Cardiac fibroblast (primary cell): ENCODE results near the gene ENAM.

Source experiments
- DNase-seq, 2 donors: peaks; one replicate each; pipeline versions ENCODE4 v3.0.0 to v3.0.0-alpha.2; 2010; ENCODE audit warnings: low read depth in 2 of 2
- H3K4me3 ChIP-seq, 2 donors: replicated peaks in 1 of 2; 1 replicate in 1 of 2; 2 replicates in 1 of 2; pipeline ENCODE4 v1.5.1; 2011; ENCODE audit warnings: low read depth in 2 of 2, low read length in 2 of 2, mild to moderate bottlenecking in 2 of 2, moderate library complexity in 1 of 2
- TF ChIP-seq, protein P1 (sequence below): IDR thresholded peaks from one replicate; pipeline ENCODE4 v1.5.1; 2011; ENCODE audit warnings: low read depth, mild to moderate bottlenecking, low read length, inconsistent platforms

The ENAM gene

GRCh38 chr4:70594196-70594595, 34.3 kb upstream of the ENAM start:
- no peak overlapping the region for H3K4me3 ChIP-seq
- TF ChIP-seq, protein P1, sequence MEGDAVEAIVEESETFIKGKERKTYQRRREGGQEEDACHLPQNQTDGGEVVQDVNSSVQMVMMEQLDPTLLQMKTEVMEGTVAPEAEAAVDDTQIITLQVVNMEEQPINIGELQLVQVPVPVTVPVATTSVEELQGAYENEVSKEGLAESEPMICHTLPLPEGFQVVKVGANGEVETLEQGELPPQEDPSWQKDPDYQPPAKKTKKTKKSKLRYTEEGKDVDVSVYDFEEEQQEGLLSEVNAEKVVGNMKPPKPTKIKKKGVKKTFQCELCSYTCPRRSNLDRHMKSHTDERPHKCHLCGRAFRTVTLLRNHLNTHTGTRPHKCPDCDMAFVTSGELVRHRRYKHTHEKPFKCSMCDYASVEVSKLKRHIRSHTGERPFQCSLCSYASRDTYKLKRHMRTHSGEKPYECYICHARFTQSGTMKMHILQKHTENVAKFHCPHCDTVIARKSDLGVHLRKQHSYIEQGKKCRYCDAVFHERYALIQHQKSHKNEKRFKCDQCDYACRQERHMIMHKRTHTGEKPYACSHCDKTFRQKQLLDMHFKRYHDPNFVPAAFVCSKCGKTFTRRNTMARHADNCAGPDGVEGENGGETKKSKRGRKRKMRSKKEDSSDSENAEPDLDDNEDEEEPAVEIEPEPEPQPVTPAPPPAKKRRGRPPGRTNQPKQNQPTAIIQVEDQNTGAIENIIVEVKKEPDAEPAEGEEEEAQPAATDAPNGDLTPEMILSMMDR: no peak
- DNase-seq: no peak

- H3K4me3 ChIP-seq: no peak overlapping the region
Observed at GRCh38 chr4:70600305-70600704, 28.2 kb upstream of the ENAM start.

DNA sequence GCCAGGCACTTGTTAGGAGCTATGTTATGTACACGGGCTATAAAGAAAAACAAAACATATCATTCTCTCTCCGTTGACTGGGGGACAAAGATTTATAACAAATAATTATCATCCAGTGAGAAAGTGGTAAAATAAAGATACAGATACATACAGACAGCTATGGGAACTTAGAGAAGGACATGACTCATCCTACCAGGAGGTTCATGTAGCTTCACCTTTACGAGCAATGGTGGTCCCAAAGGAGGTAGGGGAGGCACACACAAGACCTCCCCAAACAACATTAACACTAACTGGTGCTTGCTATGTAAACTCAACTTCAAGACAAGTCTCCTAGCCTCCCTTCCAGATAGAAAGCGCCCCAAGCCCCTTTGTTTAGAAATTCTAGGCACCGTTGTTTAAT, 27.6 kb upstream of the ENAM start:
- DNase-seq: no peak
- TF ChIP-seq, protein P1: no peak
- no peak overlapping the region for H3K4me3 ChIP-seq

More at GRCh38 chr4:70600305-70600704, 28.2 kb upstream of the ENAM start:
- no peak for DNase-seq
- TF ChIP-seq, protein P1: no peak

DNA sequence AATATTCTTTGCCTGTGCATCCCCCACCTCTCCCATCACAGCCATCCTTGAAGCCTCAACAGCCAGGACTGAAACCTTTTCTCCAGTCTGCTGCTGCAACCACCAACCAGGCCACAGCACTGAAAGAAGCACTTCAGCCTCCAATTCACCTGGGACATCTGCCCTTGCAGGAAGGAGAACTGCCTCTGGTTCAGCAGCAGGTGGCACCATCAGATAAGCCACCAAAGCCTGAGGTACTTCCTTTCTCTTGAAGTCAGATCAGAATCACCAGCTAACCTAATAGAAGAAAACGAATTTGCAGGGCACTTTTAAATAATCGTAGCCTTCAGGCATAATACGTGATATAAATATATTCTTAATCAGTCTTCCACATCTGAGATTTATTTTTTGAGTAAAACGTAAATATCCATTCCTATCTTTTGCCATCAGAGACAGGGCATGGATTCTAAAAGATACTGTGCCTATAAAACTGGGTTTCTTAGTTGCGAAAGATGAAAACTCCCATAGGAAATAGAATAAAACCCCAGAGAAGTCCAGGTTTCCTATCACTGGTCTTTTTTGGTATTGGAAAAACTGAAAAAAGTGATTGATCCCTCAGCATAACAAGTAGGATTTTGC, 27.0 kb upstream of the ENAM start:
- TF ChIP-seq, protein P1: peak; percentile 67
- H3K4me3 ChIP-seq: no peak overlapping the region
- DNase-seq: peak; percentile 51 to 74

- DNase-seq: peak; percentile 36 to 81
- TF ChIP-seq, protein P1: no peak
- no peak overlapping the region for H3K4me3 ChIP-seq
Observed at GRCh38 chr4:70603856-70604255, 24.7 kb upstream of the ENAM start.

DNA sequence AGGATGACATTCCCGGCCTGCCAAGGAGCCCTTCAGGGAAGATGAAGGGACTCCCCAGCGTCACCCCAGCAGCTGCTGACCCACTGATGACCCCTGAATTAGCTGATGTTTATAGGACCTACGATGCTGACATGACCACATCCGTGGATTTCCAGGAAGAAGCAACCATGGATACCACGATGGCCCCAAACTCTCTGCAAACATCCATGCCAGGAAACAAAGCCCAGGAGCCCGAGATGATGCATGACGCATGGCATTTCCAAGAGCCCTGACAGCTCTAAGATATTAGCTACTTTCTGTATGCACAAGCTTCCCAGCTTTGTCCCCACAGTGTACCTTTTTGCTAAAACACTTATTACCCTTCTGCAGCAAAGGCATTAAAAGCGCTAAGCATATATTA, 22.1 kb upstream of the ENAM start:
- TF ChIP-seq, protein P1: no peak
- H3K4me3 ChIP-seq: no peak overlapping the region
- no peak for DNase-seq

GRCh38 chr4:70607334-70607853, 21.1 kb upstream of the ENAM start:
- no peak for DNase-seq
- H3K4me3 ChIP-seq: no peak overlapping the region
- TF ChIP-seq, protein P1: no peak
